ENCODE measurements around the gene DPEP3.
"Not testable (repeated sequence)": the region's sequence is repeated elsewhere in the genome, so short reads cannot be mapped to it uniquely, and the experiment has no call there.

DPEP3 gene

DNA sequence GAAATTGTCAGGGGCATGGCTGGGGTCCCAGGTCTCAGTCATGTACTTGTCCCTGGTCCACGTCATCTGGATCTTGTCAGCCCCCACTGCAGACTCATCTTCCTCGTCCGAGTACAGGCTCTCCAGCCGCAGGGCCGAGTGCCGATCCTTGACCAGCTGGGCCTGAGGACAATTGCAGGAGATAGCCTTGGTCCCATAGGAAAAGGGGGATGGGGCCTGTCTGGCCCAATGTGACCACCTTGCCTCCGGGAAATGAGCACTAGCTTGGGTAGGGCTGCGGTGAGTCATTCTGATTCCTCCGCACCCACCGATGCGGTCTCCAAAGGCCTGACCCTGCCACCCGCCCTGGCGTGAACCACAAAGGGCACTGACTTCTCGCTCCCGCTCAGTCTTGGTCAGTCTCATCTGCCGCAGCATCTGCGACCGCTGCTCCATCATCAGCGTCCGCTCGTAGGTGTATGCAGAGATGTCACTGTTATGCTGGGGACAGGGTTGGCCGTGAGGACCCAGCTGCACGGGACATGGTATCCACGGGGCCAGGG, 34.8 kb downstream of the DPEP3 start:
- no peak for DNase-seq (ENCODE audit: low read depth in 4 of 4, low spot score in 1 of 4)

DNA sequence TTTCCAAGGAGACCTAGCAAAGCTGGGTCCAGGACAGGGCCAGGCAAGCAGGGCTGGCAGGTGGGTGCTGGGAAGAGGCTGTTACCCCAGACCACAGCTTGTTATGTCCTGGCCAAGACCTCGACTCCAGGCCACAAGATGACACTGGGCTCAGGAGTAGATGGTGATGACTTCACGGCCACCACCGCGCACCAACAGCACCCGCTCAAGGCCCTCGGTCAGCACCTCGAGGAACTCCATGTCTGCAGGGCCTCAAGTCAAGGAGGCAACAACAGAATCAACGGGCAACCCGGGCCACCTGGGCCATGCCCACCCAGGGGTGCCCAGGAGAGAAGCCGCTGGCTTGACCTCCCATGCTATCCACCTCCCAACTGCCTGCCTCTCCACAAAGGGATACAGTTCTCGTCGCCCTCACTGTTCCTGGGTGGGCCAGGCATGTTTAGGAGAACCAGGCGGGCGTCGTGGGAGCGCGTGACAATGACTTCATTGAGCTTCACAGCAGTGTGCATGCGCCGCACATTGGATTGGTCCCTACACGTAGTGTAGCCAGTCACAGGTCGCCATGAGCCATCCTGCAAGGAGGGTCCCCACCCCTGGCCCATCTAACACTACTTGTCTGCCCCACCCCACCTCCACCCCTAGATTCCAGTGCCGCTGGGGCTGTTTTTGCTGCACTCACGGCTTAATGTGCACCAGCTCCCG, 35.5 kb downstream of the DPEP3 start:
- DNase-seq (ENCODE audit: low read depth in 4 of 4, low spot score in 1 of 4) = no peak

DNA sequence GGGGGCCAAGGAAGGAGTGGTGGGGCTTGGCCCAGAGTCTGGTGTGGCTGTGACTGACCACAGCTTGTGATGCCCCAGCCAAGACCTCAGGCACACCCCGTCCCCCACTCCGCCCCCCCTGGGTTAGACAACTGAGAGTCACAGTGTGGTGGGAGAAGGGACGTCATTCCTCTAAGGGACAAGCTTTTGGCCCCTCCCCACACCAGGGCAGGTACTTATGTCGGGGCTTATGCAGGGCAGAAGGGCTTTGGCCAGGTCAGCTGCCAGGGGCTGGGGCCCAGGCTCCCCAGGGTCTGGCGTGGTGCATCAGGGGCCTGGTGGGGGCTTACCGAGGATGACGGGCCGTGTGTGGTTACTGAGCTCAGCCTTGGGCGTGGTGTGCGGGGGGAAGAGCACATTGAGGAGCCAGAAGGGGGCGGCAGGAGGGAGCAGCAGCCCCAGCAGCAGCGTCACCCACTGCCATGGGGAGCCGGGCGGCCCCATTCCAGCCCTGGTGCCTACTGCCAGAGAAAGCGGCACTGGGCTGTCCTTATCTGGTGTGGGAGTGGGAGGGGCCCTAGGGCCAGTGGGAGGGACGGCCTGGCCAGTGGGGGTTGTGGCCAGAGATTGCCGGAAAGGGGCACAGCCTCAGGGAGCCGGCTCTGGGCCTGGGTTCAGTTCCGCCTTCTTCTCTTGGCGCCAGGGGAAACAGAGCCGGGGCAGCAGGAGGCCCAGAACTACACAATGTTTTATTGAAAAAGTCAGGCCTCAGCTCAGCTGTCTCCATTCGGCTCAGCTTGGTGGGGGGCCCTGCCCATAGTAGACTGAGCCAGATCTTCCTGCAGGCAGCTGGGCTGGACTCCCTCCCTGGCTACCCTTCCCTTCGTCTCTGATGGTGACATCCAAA, 36.4 kb downstream of the DPEP3 start, which contains the start of gene LCAT:
LCAT (minus strand) TSS at position 502 of the 886 bp plus-strand sequence; CDS start at position 483, 19 bp downstream.
- no peak for DNase-seq (ENCODE audit: low read depth in 4 of 4, low spot score in 1 of 4)

DNA sequence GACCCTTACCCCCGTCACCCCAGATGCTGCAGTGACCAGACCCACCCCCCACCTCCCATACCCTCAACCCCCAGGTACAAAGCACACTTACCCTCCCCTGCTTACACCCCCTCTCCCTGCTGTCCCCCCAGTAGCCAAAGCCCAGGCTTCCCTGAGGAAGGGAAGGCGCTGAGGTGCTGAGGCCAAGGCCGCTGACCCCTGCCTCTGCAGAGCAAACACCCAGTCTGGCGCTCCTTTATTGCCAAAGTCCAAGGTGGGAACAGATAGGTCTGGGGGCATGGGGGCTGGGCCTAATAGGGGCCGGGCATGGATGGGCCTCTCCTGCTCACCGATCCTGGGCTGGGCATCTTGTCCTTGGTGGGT, 37.1 kb downstream of the DPEP3 start:
- DNase-seq (ENCODE audit: low read depth in 4 of 4, low spot score in 1 of 4) = no peak

DNA sequence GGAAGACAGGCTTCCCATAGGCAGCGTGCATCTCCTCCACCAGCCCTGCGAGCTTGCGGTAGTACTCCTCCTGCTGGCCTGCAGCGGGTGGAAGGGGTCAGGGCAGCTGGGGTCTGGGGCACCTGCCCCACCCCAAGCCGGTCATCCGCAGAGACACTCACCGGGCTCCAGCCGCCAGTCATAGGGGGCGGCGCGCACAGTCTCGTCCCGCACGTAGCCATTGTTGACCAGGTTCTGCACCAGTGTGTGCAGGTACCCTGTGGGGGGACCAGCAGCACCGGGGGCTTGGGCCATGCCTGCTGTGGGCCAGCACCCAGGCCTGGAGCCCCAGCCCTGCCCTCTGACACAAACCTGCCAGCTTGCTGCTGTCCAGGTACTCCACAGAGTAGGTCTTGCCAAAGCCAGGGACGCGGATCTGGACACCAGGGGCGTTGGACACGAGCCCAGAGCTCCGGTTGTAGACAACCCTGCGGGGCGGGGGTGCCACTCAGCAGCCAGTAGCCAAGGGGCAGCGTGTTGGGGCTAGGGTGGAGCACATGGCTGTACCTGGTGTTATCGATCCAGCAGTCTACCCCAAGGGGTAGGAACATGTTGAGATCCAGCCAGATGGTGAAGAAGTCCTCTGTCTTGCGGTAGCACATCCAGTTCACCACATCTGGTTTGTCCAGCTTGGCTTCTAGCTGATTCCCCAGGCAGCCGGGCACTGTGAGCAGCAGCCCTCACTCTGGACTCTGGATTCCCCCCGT, 37.6 kb downstream of the DPEP3 start:
- no peak for DNase-seq (ENCODE audit: low read depth in 4 of 4, low spot score in 1 of 4)

DNA sequence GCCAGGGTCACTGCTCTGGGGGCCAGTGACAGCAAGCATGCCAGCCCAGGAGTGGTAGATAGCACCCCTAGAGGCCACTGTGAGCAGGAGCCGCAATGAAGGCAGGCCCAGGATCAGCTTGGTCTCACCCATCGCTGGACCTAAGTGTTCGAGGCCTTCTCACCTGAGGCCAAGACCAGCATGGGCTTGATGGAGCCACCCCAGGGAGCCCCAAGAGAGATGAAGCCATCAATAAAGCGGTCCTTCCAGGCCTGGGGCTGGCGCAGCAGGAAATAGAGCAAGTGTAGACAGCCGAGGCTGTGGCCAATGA, 38.1 kb downstream of the DPEP3 start:
- no peak for DNase-seq (ENCODE audit: low read depth in 4 of 4, low spot score in 1 of 4)

DNA sequence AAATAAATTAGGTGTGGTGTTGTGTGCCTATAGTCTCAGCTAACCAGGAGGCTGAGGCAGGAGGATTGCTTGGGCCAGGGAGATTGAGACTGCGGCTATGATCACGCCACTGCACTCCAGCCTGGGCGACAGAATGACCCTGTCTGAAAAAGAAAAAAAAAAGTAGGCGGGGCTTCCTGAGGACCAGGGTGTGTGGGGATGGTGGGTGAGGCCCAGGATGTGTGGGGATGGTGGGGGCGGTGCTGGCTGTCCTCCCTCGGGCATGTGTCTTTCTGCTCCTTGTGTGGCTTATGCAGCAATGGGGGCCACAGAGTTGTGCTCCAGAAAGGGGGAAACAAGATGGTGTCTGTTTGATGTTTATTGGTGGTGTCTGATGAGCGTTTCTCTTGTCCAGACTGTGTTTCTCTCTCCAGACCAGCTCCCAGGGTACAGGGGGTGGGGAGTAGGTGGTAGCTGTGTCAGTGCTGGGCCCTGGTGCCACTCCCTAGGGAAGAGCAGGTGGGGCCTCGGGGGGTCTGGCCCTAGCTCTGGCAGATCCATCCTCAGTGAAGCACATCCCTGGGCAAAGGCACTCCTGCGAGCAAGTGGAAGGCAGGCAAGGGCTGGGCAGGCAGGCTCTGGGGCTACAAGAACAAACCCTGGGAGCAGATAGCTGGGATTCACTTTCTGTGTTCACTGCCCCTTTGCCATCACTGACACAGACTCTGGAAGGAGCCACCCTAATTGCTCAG, 38.7 kb downstream of the DPEP3 start:
- no peak for DNase-seq (ENCODE audit: low read depth in 4 of 4, low spot score in 1 of 4)

DNA sequence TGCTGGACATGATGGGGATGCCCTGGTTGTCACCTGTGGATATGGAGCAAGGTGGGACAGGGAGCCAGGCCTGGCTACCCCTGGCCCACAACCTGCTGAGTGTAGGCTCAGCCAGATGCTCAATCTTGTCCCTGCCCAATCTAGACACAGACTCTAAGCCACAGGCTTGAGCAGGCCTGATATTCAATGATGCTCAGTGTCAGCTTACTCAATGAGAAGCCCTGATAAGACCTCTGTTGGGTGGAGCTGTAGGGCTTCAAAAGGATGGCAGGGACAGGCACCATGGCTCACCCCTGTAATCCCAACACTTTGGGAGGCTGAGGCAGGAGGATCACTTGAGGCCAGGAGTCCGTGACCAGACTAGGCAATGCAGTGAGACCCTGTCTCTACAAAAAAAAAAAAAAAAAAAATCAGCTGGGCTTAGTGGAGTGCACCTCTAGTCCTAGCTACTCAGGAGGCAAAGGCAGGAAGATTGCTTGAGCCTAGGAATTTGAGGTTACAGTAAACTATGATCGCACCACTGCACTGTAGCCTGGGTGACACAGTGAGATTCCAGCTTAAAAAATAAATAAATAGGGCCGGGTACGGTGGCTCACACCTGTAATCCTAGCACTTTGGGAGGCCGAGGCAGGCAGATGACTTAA, 39.7 kb downstream of the DPEP3 start:
- DNase-seq (ENCODE audit: low read depth in 4 of 4, low spot score in 1 of 4) = no peak

DNA sequence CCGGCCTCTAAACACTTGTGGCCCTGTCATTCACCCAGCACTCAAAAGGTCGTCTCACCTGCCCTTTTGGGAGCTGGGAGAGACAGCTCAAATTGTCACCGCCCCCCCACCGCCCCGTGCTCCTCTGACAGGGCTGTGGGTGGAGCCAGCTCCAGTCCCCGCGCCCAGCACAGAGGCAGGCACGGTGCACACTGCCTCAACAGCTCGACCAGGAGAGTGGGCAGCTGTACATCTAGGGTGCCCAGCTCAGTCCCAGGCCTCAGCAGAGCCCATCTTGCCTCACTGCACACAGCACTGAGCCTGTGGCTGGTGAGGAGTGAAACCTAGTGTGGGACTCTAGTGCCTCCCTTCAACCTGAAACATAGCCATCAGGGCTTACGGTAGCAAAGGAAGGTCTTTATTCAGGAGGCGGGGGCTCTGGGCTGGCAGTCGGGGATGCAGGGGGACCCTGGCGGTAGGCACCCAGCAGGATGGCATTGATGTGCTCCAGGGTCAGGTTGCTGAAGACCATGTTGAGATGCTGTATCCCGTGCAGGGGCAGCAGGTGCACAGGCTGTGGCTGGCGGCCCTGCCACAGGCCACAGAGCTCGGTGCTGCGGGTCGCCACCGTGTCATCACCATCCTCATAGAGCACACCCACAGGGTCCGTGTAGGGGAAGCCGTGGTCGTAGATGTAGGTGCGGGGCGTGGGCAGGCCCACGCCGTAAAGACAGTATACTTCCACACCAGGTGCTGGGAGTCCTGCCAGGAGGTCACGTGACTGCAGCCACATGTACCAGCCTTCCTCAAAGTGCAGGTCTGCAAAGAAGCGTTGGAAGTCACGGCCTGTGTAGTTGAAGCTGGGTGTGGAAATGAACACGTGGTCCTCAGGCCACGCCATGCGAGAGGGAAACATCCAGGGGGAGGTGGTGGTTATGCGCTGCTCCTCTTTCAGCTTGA, 40.5 kb downstream of the DPEP3 start:
- DNase-seq (ENCODE audit: low read depth in 4 of 4, low spot score in 1 of 4) = peak in 2 of 4 experiments; percentile 50 to 64

DNA sequence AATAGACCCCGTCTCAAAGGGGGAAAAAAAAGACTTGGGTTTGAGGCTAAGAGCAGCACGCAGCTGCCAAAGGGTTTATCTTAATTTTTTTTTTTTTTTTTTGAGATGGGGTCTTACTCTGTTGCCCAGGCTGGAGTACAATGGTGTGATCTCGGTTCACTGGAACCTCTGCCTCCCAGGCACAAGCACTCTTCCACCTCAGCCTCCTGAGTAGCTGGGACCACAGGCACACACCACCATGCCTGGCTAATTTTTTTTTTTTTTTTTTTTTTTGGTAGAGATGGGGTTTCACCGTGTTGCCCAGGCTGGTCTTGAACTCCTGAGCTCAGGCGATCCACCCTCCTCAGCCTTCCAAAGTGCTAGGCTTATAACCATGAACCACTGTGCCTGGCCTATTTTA, 42.6 kb downstream of the DPEP3 start:
- DNase-seq (ENCODE audit: low read depth in 4 of 4, low spot score in 1 of 4) = not testable (repeated sequence)

DNA sequence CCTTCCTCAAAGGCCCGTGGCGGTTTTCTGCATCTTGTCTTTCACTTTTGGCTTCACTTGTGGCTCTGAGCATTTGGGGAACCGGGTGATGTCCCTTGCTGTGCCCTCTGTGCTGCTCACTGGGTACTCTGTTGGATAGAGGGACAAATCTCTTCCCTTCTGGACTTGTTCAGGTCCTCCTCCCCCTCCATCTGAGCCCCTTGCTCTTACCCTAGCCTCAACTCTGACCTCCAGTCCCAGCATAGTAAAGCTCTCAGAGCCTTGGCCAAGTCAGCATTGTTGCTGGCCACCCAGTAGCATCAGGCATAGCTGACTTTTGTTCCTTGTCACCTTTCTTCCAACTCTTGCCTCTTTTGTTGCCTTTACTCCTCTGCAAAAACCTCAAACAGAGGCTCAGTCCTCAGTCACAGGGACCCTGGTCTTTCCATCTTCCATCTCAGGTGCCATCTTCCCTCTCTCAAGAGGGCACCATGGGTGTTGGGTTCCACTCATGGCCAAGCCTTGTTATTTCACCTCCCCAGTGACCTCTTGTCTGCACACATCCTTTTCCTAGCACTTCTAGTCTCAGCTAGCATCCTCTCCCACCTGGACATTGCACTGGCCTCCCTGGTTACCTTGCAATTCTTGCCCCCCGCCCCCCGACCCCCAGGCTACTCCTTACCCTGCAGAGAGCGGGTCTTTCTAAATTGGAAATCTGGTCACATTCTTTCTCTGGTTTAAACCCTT, 43.3 kb downstream of the DPEP3 start:
- peak in 1 of 4 experiments; percentile 66 for DNase-seq (ENCODE audit: low read depth in 4 of 4, low spot score in 1 of 4)

DNA sequence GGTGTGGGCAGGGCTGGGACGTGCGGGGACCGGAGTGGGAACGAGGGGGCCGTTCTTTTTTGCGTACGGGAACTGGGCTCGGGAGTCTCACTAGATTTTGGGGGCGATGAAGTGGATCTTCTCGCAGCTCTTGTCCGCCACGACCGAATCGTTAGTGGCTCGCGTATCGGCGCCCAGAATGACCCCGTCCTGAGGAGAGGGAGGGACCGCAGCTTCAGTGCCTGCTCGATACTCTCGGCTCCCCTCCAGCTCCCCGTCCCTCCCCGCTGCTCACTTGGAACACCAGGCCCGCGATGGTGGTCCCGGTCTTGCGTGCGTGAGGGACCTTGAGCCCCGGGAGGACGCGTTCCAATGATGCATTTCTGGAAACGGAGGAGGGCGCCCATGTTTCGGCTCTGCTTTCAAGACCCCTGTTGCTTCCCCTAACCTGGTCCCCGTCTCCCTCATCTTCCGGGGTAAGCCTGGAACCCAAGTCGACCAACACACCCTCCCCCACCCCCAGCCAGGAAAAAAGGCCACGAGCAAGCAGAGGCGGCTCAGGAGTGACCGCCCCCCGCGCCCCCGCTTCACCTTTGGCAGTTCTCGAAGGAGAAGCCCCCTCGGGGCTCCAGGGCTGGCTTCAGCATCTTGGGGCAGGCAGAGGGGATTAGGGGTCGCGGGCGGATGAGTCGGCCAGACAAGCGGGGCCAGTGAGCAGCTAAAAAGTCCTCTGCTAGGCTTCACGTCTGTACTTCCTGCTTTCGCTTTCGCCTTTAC, 44.0 kb downstream of the DPEP3 start, which contains the start of gene PSMB10:
PSMB10 (minus strand) TSS at position 727 of the 756 bp plus-strand sequence; CDS start at position 626, 101 bp downstream.
- peak in 2 of 4 experiments; percentile 41 to 60 for DNase-seq (ENCODE audit: low read depth in 4 of 4, low spot score in 1 of 4)

DNA sequence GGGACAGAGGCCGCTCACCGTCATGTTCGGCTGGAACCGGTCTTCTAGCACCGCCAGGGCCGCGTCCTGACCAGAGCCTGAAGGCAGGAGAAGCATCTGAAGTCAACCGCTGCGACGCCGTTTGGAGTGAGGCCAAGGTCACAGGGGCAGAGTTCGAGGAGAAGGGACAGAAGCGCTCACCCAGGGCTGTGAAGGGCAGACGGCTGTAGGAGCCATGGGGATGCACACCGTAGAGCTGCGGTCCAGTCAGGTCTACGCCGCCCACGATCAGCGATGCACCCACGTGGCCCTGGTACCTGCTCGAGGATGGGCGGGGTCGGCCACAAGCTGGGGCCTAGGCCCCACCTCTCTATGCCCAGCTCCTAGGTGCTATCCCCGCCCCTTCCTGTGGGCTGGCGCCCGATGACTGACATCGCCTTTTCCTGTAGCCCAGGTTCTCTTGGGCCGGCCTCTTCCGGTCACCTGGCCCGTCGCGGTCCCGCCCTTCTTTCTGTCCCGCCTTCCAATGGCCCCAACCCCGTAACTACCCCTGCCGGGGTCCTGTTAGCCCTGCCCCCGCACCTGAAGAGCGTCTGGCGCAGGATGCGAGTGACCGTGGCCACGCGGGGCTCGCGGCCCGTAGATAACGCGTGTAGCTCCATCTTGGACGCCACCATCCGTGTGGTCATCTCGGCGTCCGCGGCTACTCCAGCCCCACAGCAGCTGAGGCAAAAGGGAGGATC, 44.7 kb downstream of the DPEP3 start:
- peak; percentile 78 to 97 (median 85) for DNase-seq (ENCODE audit: low read depth in 4 of 4, low spot score in 1 of 4)

DNA sequence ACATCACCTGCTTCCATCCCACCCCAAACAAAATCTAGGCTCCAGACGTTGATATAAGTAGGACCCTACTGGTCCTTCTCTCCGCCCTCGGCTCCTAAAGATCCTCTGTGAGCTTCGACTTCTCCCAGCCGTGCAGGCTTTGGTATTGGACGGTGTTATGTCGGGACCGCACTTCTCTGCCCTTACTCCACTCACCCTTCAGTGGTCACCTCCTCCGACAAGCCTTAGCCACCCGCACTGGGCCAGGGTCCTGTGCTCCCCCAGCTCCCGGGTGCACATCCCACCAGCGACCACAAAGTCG, 45.2 kb downstream of the DPEP3 start:
- DNase-seq (ENCODE audit: low read depth in 4 of 4, low spot score in 1 of 4) = no peak

DNA sequence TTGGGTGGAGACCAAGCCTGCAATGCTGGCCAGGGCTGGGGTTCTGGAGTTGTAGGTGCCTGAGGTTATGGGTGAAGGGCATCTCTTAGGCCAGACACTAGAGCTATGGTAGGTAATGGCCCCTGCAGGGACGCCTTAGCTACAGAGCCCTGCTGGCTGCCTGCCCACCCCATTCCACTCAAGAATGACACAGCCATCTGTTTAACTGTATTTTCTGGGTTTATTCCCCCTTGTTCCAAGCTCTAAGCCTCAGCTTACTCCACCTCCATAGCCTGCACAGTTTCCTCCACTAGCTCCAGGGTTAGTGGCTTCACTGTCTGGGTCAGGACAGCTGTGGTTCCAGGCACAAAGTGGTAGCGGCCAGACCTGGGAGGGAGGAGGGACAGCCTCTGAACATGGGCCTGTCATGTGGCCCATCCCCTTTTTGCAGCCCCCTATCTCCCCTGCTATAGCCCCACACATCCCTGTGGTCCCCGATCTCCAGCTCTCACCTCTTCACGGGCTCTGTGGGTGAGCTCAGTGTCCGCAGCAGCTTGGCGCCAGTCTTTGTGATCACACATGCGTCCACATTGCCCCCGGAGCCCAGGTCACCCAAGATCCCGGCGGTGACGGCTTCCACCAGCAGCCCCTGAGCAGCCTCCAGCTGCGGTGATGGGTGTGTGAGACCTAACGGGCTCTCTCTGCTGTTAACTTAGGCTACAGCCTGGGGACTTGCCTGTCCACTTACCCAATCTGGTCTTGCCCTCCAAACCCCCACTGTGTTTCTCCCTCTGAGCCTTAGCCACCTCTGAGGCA, 45.8 kb downstream of the DPEP3 start:
- DNase-seq (ENCODE audit: low read depth in 4 of 4, low spot score in 1 of 4) = no peak

DNA sequence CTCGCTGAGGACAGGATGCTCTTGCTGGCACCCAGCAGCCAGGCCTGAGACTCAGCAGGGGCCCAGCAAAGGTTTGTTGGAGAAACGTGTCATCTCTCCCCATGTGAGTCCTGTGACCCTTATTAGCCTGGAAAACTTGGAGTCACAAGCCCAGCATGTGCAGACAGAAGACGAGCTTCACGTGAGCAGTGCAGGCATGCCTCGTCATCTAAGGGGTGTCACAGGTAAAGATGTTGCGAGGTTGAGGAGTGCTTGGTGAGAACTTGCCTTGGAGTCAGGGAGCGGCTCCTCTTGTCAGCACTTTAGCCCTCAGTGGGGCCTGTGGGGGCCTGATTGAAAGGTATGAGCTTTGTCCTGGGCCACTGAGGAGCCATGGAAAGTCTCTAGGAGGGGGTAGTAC, 46.5 kb downstream of the DPEP3 start:
- DNase-seq (ENCODE audit: low read depth in 4 of 4, low spot score in 1 of 4) = no peak

DNA sequence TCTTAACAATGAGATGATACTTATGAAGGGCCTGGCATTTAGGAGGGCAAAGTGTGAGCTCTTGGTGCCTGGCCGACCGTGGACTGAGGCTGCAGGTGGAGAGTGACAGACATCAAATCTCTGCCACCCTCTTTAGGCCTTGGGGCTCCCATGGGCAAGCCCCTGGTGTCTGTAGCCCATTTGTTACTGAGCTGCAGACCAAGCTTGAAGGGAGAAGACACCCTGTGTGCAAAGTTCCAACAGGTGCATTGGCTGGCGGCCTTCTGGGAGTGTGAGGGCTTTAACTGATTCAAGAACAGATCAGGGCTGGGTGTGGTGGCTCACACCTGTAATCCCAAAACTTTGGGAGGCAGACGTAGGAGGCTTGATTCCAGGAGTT, 47.8 kb downstream of the DPEP3 start:
- no peak for DNase-seq (ENCODE audit: low read depth in 4 of 4, low spot score in 1 of 4)
